ENCODE measurements around the gene CALB2.

DNA sequence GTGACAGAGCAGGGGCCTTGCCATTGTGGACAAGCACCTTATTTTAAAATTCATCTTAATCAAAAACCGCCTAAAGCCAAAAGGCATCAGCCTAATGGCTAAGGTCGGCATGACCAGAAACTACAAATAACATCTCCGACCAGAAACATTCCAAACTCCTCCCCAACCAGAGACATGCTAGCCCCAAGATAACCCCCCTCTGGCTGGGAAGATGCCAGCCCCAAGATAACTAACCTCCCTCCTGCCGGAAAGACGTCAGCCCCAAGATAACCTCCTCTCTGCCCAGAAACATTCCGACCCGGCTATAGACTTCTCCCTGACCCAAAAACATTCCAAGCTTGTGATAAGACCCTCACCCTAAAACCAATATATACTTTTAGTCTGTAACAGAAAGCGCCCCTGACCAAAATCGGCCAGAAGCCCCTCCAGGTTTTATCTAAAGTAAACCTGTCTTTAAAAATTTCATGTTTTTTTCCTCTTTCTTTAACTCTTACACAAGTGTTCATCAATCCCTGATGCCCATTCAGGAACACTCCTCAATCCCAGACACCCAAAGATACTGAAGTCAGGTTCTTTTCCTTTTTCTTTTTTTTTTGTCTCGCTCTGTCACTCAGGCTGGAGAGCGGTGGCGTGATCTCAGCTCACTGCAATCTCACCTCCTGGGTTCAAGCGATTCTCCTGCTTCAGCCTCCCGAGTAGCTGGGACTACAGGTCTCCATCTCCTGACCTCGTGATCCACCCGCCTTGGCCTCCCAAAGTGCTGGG, 50.7 kb downstream of the CALB2 start:
- TF ChIP-seq, protein P1, sequence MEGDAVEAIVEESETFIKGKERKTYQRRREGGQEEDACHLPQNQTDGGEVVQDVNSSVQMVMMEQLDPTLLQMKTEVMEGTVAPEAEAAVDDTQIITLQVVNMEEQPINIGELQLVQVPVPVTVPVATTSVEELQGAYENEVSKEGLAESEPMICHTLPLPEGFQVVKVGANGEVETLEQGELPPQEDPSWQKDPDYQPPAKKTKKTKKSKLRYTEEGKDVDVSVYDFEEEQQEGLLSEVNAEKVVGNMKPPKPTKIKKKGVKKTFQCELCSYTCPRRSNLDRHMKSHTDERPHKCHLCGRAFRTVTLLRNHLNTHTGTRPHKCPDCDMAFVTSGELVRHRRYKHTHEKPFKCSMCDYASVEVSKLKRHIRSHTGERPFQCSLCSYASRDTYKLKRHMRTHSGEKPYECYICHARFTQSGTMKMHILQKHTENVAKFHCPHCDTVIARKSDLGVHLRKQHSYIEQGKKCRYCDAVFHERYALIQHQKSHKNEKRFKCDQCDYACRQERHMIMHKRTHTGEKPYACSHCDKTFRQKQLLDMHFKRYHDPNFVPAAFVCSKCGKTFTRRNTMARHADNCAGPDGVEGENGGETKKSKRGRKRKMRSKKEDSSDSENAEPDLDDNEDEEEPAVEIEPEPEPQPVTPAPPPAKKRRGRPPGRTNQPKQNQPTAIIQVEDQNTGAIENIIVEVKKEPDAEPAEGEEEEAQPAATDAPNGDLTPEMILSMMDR (conservative IDR thresholded peaks at IDR 0.05; ENCODE audit: low read length): no peak
- no peak for TF ChIP-seq EZH2phosphoT487 (IDR thresholded peaks at IDR 0.05; ENCODE audit: borderline replicate concordance, low read depth, low read length)
